ENCODE data around the gene PAPSS2.
A peak's percentile ranks its signal among the peaks of the same experiment; 100 is the strongest.
"Not testable (repeated sequence)": the region's sequence is repeated elsewhere in the genome, so short reads cannot be mapped to it uniquely, and the experiment has no call there.

The PAPSS2 gene

GRCh38 chr10:87715552-87716347 is 56.1 kb downstream of the PAPSS2 start:
- no peaks in the 10 kb centered on the region for H3K9me3 ChIP-seq (ENCODE audit: control insufficient read depth, low read length)
- H3K9ac ChIP-seq (ENCODE audit: low read length), result no peak overlapping the region
- peaks cover 12% of the 10 kb centered on the region for H3K4me1 ChIP-seq (ENCODE audit: control insufficient read depth, insufficient read depth, low read length)
- no peak for DNase-seq (ENCODE audit: low read depth)
- no peak overlapping the region for H3K4me3 ChIP-seq (ENCODE audit: low read length)
- peaks cover 76% of the 10 kb centered on the region for H3K36me3 ChIP-seq (ENCODE audit: control insufficient read depth, insufficient read depth, low read length, severe bottlenecking)
- H3K27me3 ChIP-seq (replicated peaks; ENCODE audit: control insufficient read depth, insufficient read depth, low read length), result no peaks in the 10 kb centered on the region

- H3K27me3 ChIP-seq (replicated peaks; ENCODE audit: control insufficient read depth, insufficient read depth, low read length), result no peaks in the 10 kb centered on the region
- H3K9ac ChIP-seq (ENCODE audit: low read length), result no peak overlapping the region
- no peak for DNase-seq (ENCODE audit: low read depth)
- peaks cover 17% of the 10 kb centered on the region for H3K4me1 ChIP-seq (ENCODE audit: control insufficient read depth, insufficient read depth, low read length)
- H3K36me3 ChIP-seq (ENCODE audit: control insufficient read depth, insufficient read depth, low read length, severe bottlenecking), result peaks cover 71% of the 10 kb centered on the region
- H3K9me3 ChIP-seq (ENCODE audit: control insufficient read depth, low read length), result no peaks in the 10 kb centered on the region
- H3K4me3 ChIP-seq (ENCODE audit: low read length), result no peak overlapping the region
Observed at GRCh38 chr10:87716348-87716670, 56.6 kb downstream of the PAPSS2 start.

GRCh38 chr10:87720665-87721064 is 61.0 kb downstream of the PAPSS2 start:
- no peak for DNase-seq (ENCODE audit: low read depth)
- no peak overlapping the region for H3K4me3 ChIP-seq (ENCODE audit: low read length)
- no peaks in the 10 kb centered on the region for H3K9me3 ChIP-seq (ENCODE audit: control insufficient read depth, low read length)
- H3K4me1 ChIP-seq (ENCODE audit: control insufficient read depth, insufficient read depth, low read length), result peaks cover 28% of the 10 kb centered on the region
- H3K36me3 ChIP-seq (ENCODE audit: control insufficient read depth, insufficient read depth, low read length, severe bottlenecking), result peaks cover 29% of the 10 kb centered on the region
- no peaks in the 10 kb centered on the region for H3K27me3 ChIP-seq (replicated peaks; ENCODE audit: control insufficient read depth, insufficient read depth, low read length)
- H3K9ac ChIP-seq (ENCODE audit: low read length), result no peak overlapping the region

- Histone ChIP-seq H3K9me3 (ENCODE audit: control insufficient read depth, low read length) (no peaks in the 10 kb centered on the region), H3K36me3 (ENCODE audit: control insufficient read depth, insufficient read depth, low read length, severe bottlenecking) (peaks cover 22% of the 10 kb centered on the region), H3K27me3 (replicated peaks; ENCODE audit: control insufficient read depth, insufficient read depth, low read length) (no peaks in the 10 kb centered on the region), H3K4me1 (ENCODE audit: control insufficient read depth, insufficient read depth, low read length) (peaks cover 22% of the 10 kb centered on the region), H3K4me3 (ENCODE audit: low read length) (peak overlapping the region; percentile 36), H3K9ac (ENCODE audit: low read length) (peak overlapping the region; percentile 29)
- DNase-seq (ENCODE audit: low read depth), result peak; percentile 53
Observed at GRCh38 chr10:87721781-87722180, 62.1 kb downstream of the PAPSS2 start.

- H3K9me3 ChIP-seq (ENCODE audit: control insufficient read depth, low read length), result no peaks in the 10 kb centered on the region
- H3K9ac ChIP-seq (ENCODE audit: low read length), result peak overlapping the region; percentile 29
- DNase-seq (ENCODE audit: low read depth), result no peak
- no peak overlapping the region for H3K4me3 ChIP-seq (ENCODE audit: low read length)
- H3K27me3 ChIP-seq (replicated peaks; ENCODE audit: control insufficient read depth, insufficient read depth, low read length), result no peaks in the 10 kb centered on the region
- H3K4me1 ChIP-seq (ENCODE audit: control insufficient read depth, insufficient read depth, low read length), result peaks cover 22% of the 10 kb centered on the region
- H3K36me3 ChIP-seq (ENCODE audit: control insufficient read depth, insufficient read depth, low read length, severe bottlenecking), result peaks cover 22% of the 10 kb centered on the region
Observed at GRCh38 chr10:87722716-87723115, 63.0 kb downstream of the PAPSS2 start.

- Histone ChIP-seq H3K27me3 (replicated peaks; ENCODE audit: control insufficient read depth, insufficient read depth, low read length) (no peaks in the 10 kb centered on the region), H3K36me3 (ENCODE audit: control insufficient read depth, insufficient read depth, low read length, severe bottlenecking) (peaks cover 25% of the 10 kb centered on the region), H3K4me3 (ENCODE audit: low read length) (no peak overlapping the region), H3K9me3 (ENCODE audit: control insufficient read depth, low read length) (no peaks in the 10 kb centered on the region), H3K4me1 (ENCODE audit: control insufficient read depth, insufficient read depth, low read length) (peaks cover 22% of the 10 kb centered on the region), H3K9ac (ENCODE audit: low read length) (no peak overlapping the region)
- no peak for DNase-seq (ENCODE audit: low read depth)
Observed at GRCh38 chr10:87723500-87723899, 63.8 kb downstream of the PAPSS2 start.

- H3K27me3 ChIP-seq (replicated peaks; ENCODE audit: control insufficient read depth, insufficient read depth, low read length), result no peaks in the 10 kb centered on the region
- peaks cover 22% of the 10 kb centered on the region for H3K4me1 ChIP-seq (ENCODE audit: control insufficient read depth, insufficient read depth, low read length)
- DNase-seq (ENCODE audit: low read depth), result no peak
- H3K9me3 ChIP-seq (ENCODE audit: control insufficient read depth, low read length), result no peaks in the 10 kb centered on the region
- H3K9ac ChIP-seq (ENCODE audit: low read length), result no peak overlapping the region
- peaks cover 26% of the 10 kb centered on the region for H3K36me3 ChIP-seq (ENCODE audit: control insufficient read depth, insufficient read depth, low read length, severe bottlenecking)
- no peak overlapping the region for H3K4me3 ChIP-seq (ENCODE audit: low read length)
Observed at GRCh38 chr10:87724789-87725188, 65.1 kb downstream of the PAPSS2 start.

GRCh38 chr10:87729940-87730339 is 70.3 kb downstream of the PAPSS2 start:
- Histone ChIP-seq H3K4me3 (ENCODE audit: low read length) (no peak overlapping the region), H3K9me3 (ENCODE audit: control insufficient read depth, low read length) (no peaks in the 10 kb centered on the region), H3K9ac (ENCODE audit: low read length) (no peak overlapping the region), H3K36me3 (ENCODE audit: control insufficient read depth, insufficient read depth, low read length, severe bottlenecking) (peaks cover 39% of the 10 kb centered on the region), H3K4me1 (ENCODE audit: control insufficient read depth, insufficient read depth, low read length) (peaks cover 2% of the 10 kb centered on the region), H3K27me3 (replicated peaks; ENCODE audit: control insufficient read depth, insufficient read depth, low read length) (no peaks in the 10 kb centered on the region)
- no peak for DNase-seq (ENCODE audit: low read depth)

- no peaks in the 10 kb centered on the region for H3K9me3 ChIP-seq (ENCODE audit: control insufficient read depth, low read length)
- H3K36me3 ChIP-seq (ENCODE audit: control insufficient read depth, insufficient read depth, low read length, severe bottlenecking), result peaks cover 32% of the 10 kb centered on the region
- no peaks in the 10 kb centered on the region for H3K27me3 ChIP-seq (replicated peaks; ENCODE audit: control insufficient read depth, insufficient read depth, low read length)
- DNase-seq (ENCODE audit: low read depth), result no peak
- peaks cover 4% of the 10 kb centered on the region for H3K4me1 ChIP-seq (ENCODE audit: control insufficient read depth, insufficient read depth, low read length)
- H3K4me3 ChIP-seq (ENCODE audit: low read length), result no peak overlapping the region
- no peak overlapping the region for H3K9ac ChIP-seq (ENCODE audit: low read length)
Observed at GRCh38 chr10:87733081-87733480, 73.4 kb downstream of the PAPSS2 start.

- Histone ChIP-seq H3K9me3 (ENCODE audit: control insufficient read depth, low read length) (no peaks in the 10 kb centered on the region), H3K27me3 (replicated peaks; ENCODE audit: control insufficient read depth, insufficient read depth, low read length) (no peaks in the 10 kb centered on the region), H3K9ac (ENCODE audit: low read length) (peak overlapping the region; percentile 33), H3K36me3 (ENCODE audit: control insufficient read depth, insufficient read depth, low read length, severe bottlenecking) (peaks cover 22% of the 10 kb centered on the region), H3K4me1 (ENCODE audit: control insufficient read depth, insufficient read depth, low read length) (peaks cover 12% of the 10 kb centered on the region), H3K4me3 (ENCODE audit: low read length) (no peak overlapping the region)
- peak; percentile 76 for DNase-seq (ENCODE audit: low read depth)
Observed at GRCh38 chr10:87734987-87735827, 75.5 kb downstream of the PAPSS2 start.

GRCh38 chr10:87738253-87738652 is 78.6 kb downstream of the PAPSS2 start:
- DNase-seq (ENCODE audit: low read depth); H3K9me3 ChIP-seq (ENCODE audit: control insufficient read depth, low read length); H3K9ac ChIP-seq (ENCODE audit: low read length); H3K4me3 ChIP-seq (ENCODE audit: low read length); H3K27me3 ChIP-seq (replicated peaks; ENCODE audit: control insufficient read depth, insufficient read depth, low read length): not testable (repeated sequence)
- H3K4me1 ChIP-seq (ENCODE audit: control insufficient read depth, insufficient read depth, low read length), result peaks cover 21% of the 10 kb centered on the region
- H3K36me3 ChIP-seq (ENCODE audit: control insufficient read depth, insufficient read depth, low read length, severe bottlenecking), result peaks cover 11% of the 10 kb centered on the region

Data from adipocyte (in vitro differentiated cells).